K562 (cell line): Measurements from ENCODE around the gene TEAD3. TPM values are rescaled to one million over a fixed set of nuclear protein-coding genes. Genes with fewer than 3 reads are reported as not detected.

Experiments used
- ATAC-seq: fragments of 200-7000 bp; cut with Tn5 transposase; 3 replicates; pipeline ENCODE4 v1.9.1; 2020; ENCODE audit warnings: moderate library complexity
- BruUV-seq: library from RNA; stranded (reverse); fragments of 400-500 nt; replicated peaks from 2 replicates; lab custom pipeline; 2021; lab: Mats Ljungman, UMichigan
- CTCF ChIA-PET: fragments of 300-600 bp; formaldehyde crosslinking; extraction: SDS; loops from one replicate; lab custom pipeline; 2021; ENCODE audit warnings: low intra/inter-chr PET ratio; lab: Yijun Ruan, JAX
- POLR2A ChIA-PET: fragments of 300-600, 350-650 bp; sonication (Branson Sonifier 250); formaldehyde crosslinking; extraction: SDS; loops from one replicate; lab custom pipeline; 2021; ENCODE audit warnings: antibody characterized with exemption, inconsistent platforms; lab: Yijun Ruan, JAX
- DNase-seq, 4 experiments: peaks; one replicate each; pipeline versions ENCODE4 v3.0.0 to v3.0.0-alpha.2; 2011 to 2018; ENCODE audit warnings: low spot score in 3 of 4, mixed read lengths in 3 of 4; ENCODE audit errors: extremely low read depth in 1 of 4
- FAIRE-seq: peaks from 2 replicates; lab custom pipeline; 2011; peaks lifted over from hg19 to GRCh38; lab: Jason Lieb, UNC
- H2AFZ ChIP-seq: 2 replicates; pipeline ENCODE4 v1.6.0; 2011; ENCODE audit warnings: low read depth, low read length, control low read depth, inconsistent platforms
- H3K27ac ChIP-seq: fragments of 200-600 bp; 3 replicates; pipeline ENCODE4 v1.8.0; 2011; ENCODE audit warnings: low read depth, mild to moderate bottlenecking, control low read depth, inconsistent platforms, low read length, moderate library complexity, mixed read lengths; ENCODE audit errors: extremely low read depth
- H3K27me3 ChIP-seq, 2 experiments: fragments of 300-600 bp in 1 of 2; 2 replicates in 1 of 2; 3 replicates in 1 of 2; pipeline versions ENCODE4 v1.6.0 to v1.8.0; 2011; ENCODE audit warnings: inconsistent platforms in 2 of 2, low read length in 2 of 2, mild to moderate bottlenecking in 1 of 2, mixed read lengths in 1 of 2, moderate library complexity in 1 of 2; ENCODE audit not compliant: control insufficient read depth in 2 of 2, insufficient read depth in 2 of 2
- H3K36me3 ChIP-seq: fragments of 300-600 bp; 3 replicates; pipeline ENCODE4 v1.8.0; 2011; ENCODE audit warnings: mild to moderate bottlenecking, low read length, inconsistent platforms; ENCODE audit not compliant: control insufficient read depth, insufficient read depth
- H3K4me1 ChIP-seq, 2 experiments: fragments of 200-600 bp in 1 of 2; replicated peaks in 1 of 2; 2 replicates in 1 of 2; 3 replicates in 1 of 2; pipeline versions ENCODE4 v1.5.1 to v1.8.0; 2011; ENCODE audit warnings: inconsistent platforms in 2 of 2, low read length in 2 of 2, mild to moderate bottlenecking in 1 of 2, mixed read lengths in 1 of 2, moderate library complexity in 1 of 2; ENCODE audit not compliant: control insufficient read depth in 2 of 2, insufficient read depth in 2 of 2
- H3K4me2 ChIP-seq: 2 replicates; pipeline ENCODE4 v1.6.1; 2011; ENCODE audit warnings: low read length, control low read depth, inconsistent platforms, mixed read lengths; ENCODE audit not compliant: insufficient read depth
- H3K4me3 ChIP-seq: fragments of 200-600 bp; sonication (generic), shearing (Covaris generic); 2 replicates; pipeline ENCODE4 v1.5.1; 2016; ENCODE audit warnings: control low read depth, inconsistent platforms
- H3K79me2 ChIP-seq: fragments of 200-600 bp; 3 replicates; pipeline ENCODE4 v1.8.0; 2011; ENCODE audit warnings: low read length, inconsistent platforms; ENCODE audit not compliant: control insufficient read depth, insufficient read depth
- H3K9ac ChIP-seq, 2 experiments: 2 replicates each; pipeline versions ENCODE4 v1.6.0 to v1.6.1; 2011; ENCODE audit warnings: low read depth in 2 of 2, low read length in 2 of 2, control low read depth in 1 of 2, inconsistent platforms in 1 of 2, mild to moderate bottlenecking in 1 of 2, mixed read lengths in 1 of 2; ENCODE audit not compliant: insufficient read depth in 1 of 2
- H3K9me1 ChIP-seq: one replicate; pipeline ENCODE4 v1.6.0; 2011; ENCODE audit warnings: inconsistent platforms, mild to moderate bottlenecking, low read length, moderate library complexity; ENCODE audit not compliant: control insufficient read depth, insufficient read depth
- H3K9me3 ChIP-seq: replicated peaks from 2 replicates; pipeline ENCODE4 v1.5.1; 2011; ENCODE audit warnings: low read depth, low read length, inconsistent platforms; ENCODE audit not compliant: control insufficient read depth, insufficient read depth
- H4K20me1 ChIP-seq: replicated peaks from 2 replicates; pipeline ENCODE4 v1.6.1; 2011; ENCODE audit warnings: low read length, inconsistent platforms, mixed read lengths; ENCODE audit not compliant: control insufficient read depth, insufficient read depth
- CXXC5 ChIP-seq: fragments of 250-450 bp; sonication (Bioruptor Pico); IDR thresholded peaks from 2 replicates; pipeline ENCODE4 v1.8.0; 2022; ENCODE audit warnings: inconsistent platforms, mild to moderate bottlenecking, moderate library complexity
- ETS2 ChIP-seq: IDR thresholded peaks from 2 replicates; pipeline ENCODE4 v1.6.1; 2016; ENCODE audit warnings: borderline replicate concordance, missing genetic modification characterization, mild to moderate bottlenecking, moderate library complexity, missing compliant biosample characterization; ENCODE audit not compliant: poor library complexity, severe bottlenecking
- GTF3C2 ChIP-seq: IDR thresholded peaks from 3 replicates; pipeline ENCODE4 v1.6.1; 2011; ENCODE audit warnings: borderline replicate concordance, mild to moderate bottlenecking, moderate library complexity; ENCODE audit not compliant: insufficient read length; ENCODE audit errors: extremely low read depth
- MIER1 ChIP-seq: fragments of 450-650 bp; IDR thresholded peaks from 2 replicates; pipeline ENCODE4 v1.6.1; 2016; ENCODE audit warnings: antibody characterized with exemption, mild to moderate bottlenecking, low read depth
- PHF20 ChIP-seq: fragments of 450-650 bp; IDR thresholded peaks from 2 replicates; pipeline ENCODE4 v1.6.1; 2018; ENCODE audit not compliant: partially characterized antibody
- POLR2AphosphoS5 ChIP-seq: IDR thresholded peaks from 2 replicates; pipeline ENCODE4 v1.6.1; 2011; ENCODE audit warnings: mild to moderate bottlenecking, low read depth, low read length, moderate library complexity; ENCODE audit not compliant: control insufficient read depth, insufficient read depth
- RBBP5 ChIP-seq: fragments of 200-600 bp; sonication (generic); IDR thresholded peaks from 2 replicates; pipeline ENCODE4 v1.6.1; 2012; ENCODE audit warnings: borderline replicate concordance, mild to moderate bottlenecking, low read length, control low read depth, inconsistent platforms; ENCODE audit not compliant: insufficient read depth, poor library complexity, severe bottlenecking
- ZNF592 ChIP-seq: fragments of 450-650 bp; IDR thresholded peaks from 2 replicates; pipeline ENCODE4 v1.6.1; 2017; ENCODE audit warnings: antibody characterized with exemption, mild to moderate bottlenecking
- WGBS: fragments of 100-300 bp; shearing (Covaris generic); methylation state at CpG from one replicate; pipeline ENCODE4 v1.1.6; 2016; ENCODE audit warnings: low coverage, mixed read lengths; ENCODE audit not compliant: insufficient coverage; ENCODE audit errors: missing lambda C conversion rate; 5-methylcytosine and 5-hydroxymethylcytosine counted together
- in situ Hi-C: fragments of 300-500 bp; cut with MboI; formaldehyde crosslinking; loops from 4 replicates; pipeline ENCODE4 v1.15.0; 2018; ENCODE audit warnings: inconsistent platforms, mixed read lengths
- intact Hi-C: fragments of 100-400 bp; cut with micrococcal nuclease; formaldehyde crosslinking; loops from 2 replicates; pipeline ENCODE4 v1.14.2; 2022
- polyA plus RNA-seq, 8 experiments: library from polyadenylated mRNA; depleted of rRNA in 4 of 8; stranded (reverse) in 5 of 8; unstranded in 3 of 8; fragments of >200 nt; fragmentation: Nextera tagmentation in 2 of 8; fragmentation: Illumina TruSeq in 1 of 8; extraction: Ambion mirVana in 2 of 8; extraction: Trizol in 1 of 8; gene quantifications; 2 replicates each; pipeline versions ENCODE4 v1.2.1 to v1.2.3, GENCODE V29; 2011 to 2014; ENCODE audit warnings: inconsistent platforms in 1 of 8, missing spikeins in 1 of 8
- total RNA-seq, 7 experiments: library from RNA; depleted of rRNA in 6 of 7; stranded (reverse); fragments of >200 nt in 6 of 7; fragmentation: Illumina TruSeq in 2 of 7; extraction: Trizol in 2 of 7; gene quantifications; 2 replicates each; pipeline versions ENCODE4 v1.2.1 to v1.2.3, GENCODE V29; 2011 to 2021; ENCODE audit warnings: low replicate concordance in 1 of 7
- TF ChIP-seq, protein P1 (sequence below): fragments of 250-450 bp; sonication (Bioruptor Pico); IDR thresholded peaks from 2 replicates; pipeline ENCODE4 v1.8.0; 2021; ENCODE audit warnings: mild to moderate bottlenecking, moderate library complexity

TEAD3 gene
- total and polyA plus RNA-seq, 9 of the 15 experiments (the other 6 are each of a cell fraction or from before 2014, with no cell fraction given) = 0.63 to 13.2 (median 3.3) TPM

- peak; percentile 98 to 99 (median 99) for DNase-seq
- peak; percentile 94 for ATAC-seq
- peak within 1 kb of the TSS; percentile 73 for H3K4me3 ChIP-seq
- peak; percentile 89 for FAIRE-seq
- peak within 1 kb of the TSS; percentile 78 for H3K27ac ChIP-seq
- H3K4me2 ChIP-seq = peak within 1 kb of the TSS; percentile 85
- in situ Hi-C loops (loop anchor here (10.0 kb wide), 1 partner anchor 148 kb away; no protein-coding TSS in a partner anchor), intact Hi-C loops (loop anchor here (1.0 kb wide), 1 partner anchor 16 kb away; the partner anchor contains the start of gene RPL10A)
- POLR2A ChIA-PET = interaction anchor here (0.6 to 4.1 kb wide), 9 partner anchors 16 to 319 kb away, joined by 3 to 31 read pairs (median 3); partner anchors contain the start of genes PPARD and RPL10A
- BruUV-seq = no TSS peak
- H3K4me1 ChIP-seq = peaks cover 18 to 27% of the 10 kb centered on the region in 2 experiments
- H3K79me2 ChIP-seq = peaks cover 26% of the 10 kb centered on the region
- peak within 1 kb of the TSS; percentile 94 for H2AFZ ChIP-seq
- CTCF ChIA-PET = interaction anchor here (0.7 to 1.9 kb wide), 3 partner anchors 110 to 1867 kb away, joined by 3 to 7 read pairs (median 3); partner anchors contain the start of gene PPARD
- no peaks in the 10 kb centered on the region; the same call in 1 of the 2 replicates for H4K20me1 ChIP-seq
- H3K36me3 ChIP-seq = peaks cover 28% of the 10 kb centered on the region; the same call in 2 of the 3 replicates
- H3K9ac ChIP-seq = peak within 1 kb of the TSS; percentile 55 to 96
- H3K9me1 ChIP-seq = no peaks in the 10 kb centered on the region
- no peaks in the 10 kb centered on the region for H3K9me3 ChIP-seq
- under 1% methylated on average over 69 of the region's 87 CpGs for WGBS
- H3K27me3 ChIP-seq = peaks cover 1 to 5% of the 10 kb centered on the region in 2 experiments; a peak in 1 of 5 replicates
- TF ChIP-seq POLR2AphosphoS5 (peak; percentile 75), ZNF592 (peak; percentile 65), ETS2 (tag) (peak; percentile 45), MIER1 (no peak), GTF3C2 (no peak), RBBP5 (peak; percentile 82), CXXC5 (CRISPR knock-in tag) (peak; percentile 94), PHF20 (peak; percentile 56)
- TF ChIP-seq, protein P1, sequence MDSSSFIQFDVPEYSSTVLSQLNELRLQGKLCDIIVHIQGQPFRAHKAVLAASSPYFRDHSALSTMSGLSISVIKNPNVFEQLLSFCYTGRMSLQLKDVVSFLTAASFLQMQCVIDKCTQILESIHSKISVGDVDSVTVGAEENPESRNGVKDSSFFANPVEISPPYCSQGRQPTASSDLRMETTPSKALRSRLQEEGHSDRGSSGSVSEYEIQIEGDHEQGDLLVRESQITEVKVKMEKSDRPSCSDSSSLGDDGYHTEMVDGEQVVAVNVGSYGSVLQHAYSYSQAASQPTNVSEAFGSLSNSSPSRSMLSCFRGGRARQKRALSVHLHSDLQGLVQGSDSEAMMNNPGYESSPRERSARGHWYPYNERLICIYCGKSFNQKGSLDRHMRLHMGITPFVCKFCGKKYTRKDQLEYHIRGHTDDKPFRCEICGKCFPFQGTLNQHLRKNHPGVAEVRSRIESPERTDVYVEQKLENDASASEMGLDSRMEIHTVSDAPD (CRISPR knock-in tag) = no peak
Measured at GRCh38 chr6:35452183-35453090, 44.4 kb downstream of the TEAD3 start, which contains the start of gene FANCE. TSS of gene FANCE (plus strand) at chr6:35452338. CDS start at chr6:35452546, 208 bp downstream.
